DND-41 (cell line): ENCODE data around the gene GLYATL3.
A peak's percentile ranks its signal among the peaks of the same experiment; 100 is the strongest.

Source experiments
- ATAC-seq: fragments of 200-7000 bp; cut with Tn5 transposase; 3 replicates; pipeline ENCODE4 v1.9.1; 2021; ENCODE audit warnings: low read depth; ENCODE audit not compliant: insufficient read depth
- DNase-seq: peaks from one replicate; pipeline ENCODE4 v3.0.0-alpha.2; 2020
- H2AFZ ChIP-seq: 2 replicates; pipeline ENCODE4 v1.6.0; 2012; ENCODE audit warnings: low read depth, low read length
- H3K27ac ChIP-seq: 2 replicates; pipeline ENCODE4 v1.5.1; 2012; ENCODE audit warnings: low read length, inconsistent platforms
- H3K27me3 ChIP-seq: fragments of 200-600 bp; sonication (generic); 2 replicates; pipeline ENCODE4 v1.6.0; 2012; ENCODE audit warnings: low read length, mild to moderate bottlenecking, inconsistent platforms; ENCODE audit not compliant: insufficient read depth, poor library complexity
- H3K36me3 ChIP-seq: 2 replicates; pipeline ENCODE4 v1.5.1; 2012; ENCODE audit warnings: low read length, inconsistent platforms; ENCODE audit not compliant: insufficient read depth
- H3K4me1 ChIP-seq: 2 replicates; pipeline ENCODE4 v1.5.1; 2012; ENCODE audit warnings: mild to moderate bottlenecking, low read length; ENCODE audit not compliant: insufficient read depth
- H3K4me2 ChIP-seq: 2 replicates; pipeline ENCODE4 v1.6.0; 2012; ENCODE audit warnings: mild to moderate bottlenecking, moderate library complexity, low read length, inconsistent platforms; ENCODE audit not compliant: insufficient read depth
- H3K4me3 ChIP-seq, 2 experiments: fragments of 200-600 bp in 1 of 2; shearing (Covaris generic) in 1 of 2; 2 replicates each; pipeline ENCODE4 v1.5.1; 2012 to 2016; ENCODE audit warnings: inconsistent platforms in 2 of 2, low read length in 2 of 2, mild to moderate bottlenecking in 2 of 2, low read depth in 1 of 2, moderate library complexity in 1 of 2
- H3K79me2 ChIP-seq: 2 replicates; pipeline ENCODE4 v1.6.0; 2012; ENCODE audit warnings: low read length, inconsistent platforms; ENCODE audit not compliant: insufficient read depth
- H3K9ac ChIP-seq: 2 replicates; pipeline ENCODE4 v1.6.0; 2012; ENCODE audit warnings: low read depth, mild to moderate bottlenecking, inconsistent platforms, low read length, moderate library complexity
- H3K9me3 ChIP-seq: 2 replicates; pipeline ENCODE4 v1.5.1; 2012; ENCODE audit warnings: low read length, moderate library complexity, mild to moderate bottlenecking, inconsistent platforms; ENCODE audit not compliant: insufficient read depth, severe bottlenecking
- H4K20me1 ChIP-seq: 2 replicates; pipeline ENCODE4 v1.6.0; 2012; ENCODE audit warnings: low read length; ENCODE audit not compliant: insufficient read depth
- CTCF ChIP-seq: IDR thresholded peaks from 2 replicates; pipeline ENCODE4 v1.5.1; 2012; ENCODE audit warnings: borderline replicate concordance, low read length, moderate library complexity, mild to moderate bottlenecking; ENCODE audit not compliant: poor library complexity, severe bottlenecking; ENCODE audit errors: extremely low read depth
- EZH2 ChIP-seq: IDR thresholded peaks from 3 replicates; pipeline ENCODE4 v1.6.1; 2012; ENCODE audit warnings: borderline replicate concordance, low read depth, mild to moderate bottlenecking, moderate library complexity, low read length, inconsistent platforms; ENCODE audit not compliant: severe bottlenecking

GLYATL3 gene

GRCh38 chr6:49531774-49532569 is 32.2 kb downstream of the GLYATL3 start:
- Histone ChIP-seq H3K27ac (no peak overlapping the region), H3K36me3 (no peaks in the 10 kb centered on the region), H3K79me2 (no peaks in the 10 kb centered on the region), H3K4me1 (no peaks in the 10 kb centered on the region), H3K4me3 (no peak overlapping the region), H3K9ac (no peak overlapping the region), H2AFZ (no peak overlapping the region; the same call in 1 of the 2 replicates), H3K27me3 (no peaks in the 10 kb centered on the region), H4K20me1 (no peaks in the 10 kb centered on the region), H3K4me2 (no peak overlapping the region), H3K9me3 (no peaks in the 10 kb centered on the region)
- DNase-seq (no peak), ATAC-seq (peak; percentile 89)
- TF ChIP-seq CTCF = peak; percentile 89
- no peak for TF ChIP-seq EZH2

- no peaks in the 10 kb centered on the region for H3K36me3 ChIP-seq
- no peak for TF ChIP-seq CTCF
- TF ChIP-seq EZH2 = no peak
- DNase-seq (no peak), ATAC-seq (no peak)
- no peaks in the 10 kb centered on the region for H3K4me1 ChIP-seq
- H3K9ac ChIP-seq = no peak overlapping the region
- no peaks in the 10 kb centered on the region for H4K20me1 ChIP-seq
- H2AFZ ChIP-seq = no peak overlapping the region
- no peaks in the 10 kb centered on the region for H3K9me3 ChIP-seq
- H3K27ac ChIP-seq = no peak overlapping the region
- no peaks in the 10 kb centered on the region for H3K79me2 ChIP-seq
- H3K27me3 ChIP-seq = no peaks in the 10 kb centered on the region
- no peak overlapping the region for H3K4me2 ChIP-seq
- no peak overlapping the region for H3K4me3 ChIP-seq
Observed at GRCh38 chr6:49535795-49536194, 36.1 kb downstream of the GLYATL3 start.

- TF ChIP-seq CTCF (no peak), EZH2 (no peak)
- H3K4me2 ChIP-seq = no peak overlapping the region
- H3K9me3 ChIP-seq = no peaks in the 10 kb centered on the region
- no peaks in the 10 kb centered on the region for H3K4me1 ChIP-seq
- no peaks in the 10 kb centered on the region for H3K36me3 ChIP-seq
- no peak for ATAC-seq
- no peak overlapping the region for H3K9ac ChIP-seq
- no peak for DNase-seq
- H3K79me2 ChIP-seq = no peaks in the 10 kb centered on the region
- no peaks in the 10 kb centered on the region for H3K27me3 ChIP-seq
- no peak overlapping the region for H3K4me3 ChIP-seq
- H4K20me1 ChIP-seq = no peaks in the 10 kb centered on the region
- H3K27ac ChIP-seq = no peak overlapping the region
- H2AFZ ChIP-seq = no peak overlapping the region
Observed at GRCh38 chr6:49539102-49539501, 39.4 kb downstream of the GLYATL3 start.
